NCI-H226 (cell line): ENCODE results near the gene STARD3NL.
"Not testable (repeated sequence)": the region's sequence is repeated elsewhere in the genome, so short reads cannot be mapped to it uniquely, and the experiment has no call there.

Experiments
- DNase-seq: peaks from one replicate; pipeline ENCODE4 v3.0.0-alpha.2; 2015

Gene STARD3NL

DNA sequence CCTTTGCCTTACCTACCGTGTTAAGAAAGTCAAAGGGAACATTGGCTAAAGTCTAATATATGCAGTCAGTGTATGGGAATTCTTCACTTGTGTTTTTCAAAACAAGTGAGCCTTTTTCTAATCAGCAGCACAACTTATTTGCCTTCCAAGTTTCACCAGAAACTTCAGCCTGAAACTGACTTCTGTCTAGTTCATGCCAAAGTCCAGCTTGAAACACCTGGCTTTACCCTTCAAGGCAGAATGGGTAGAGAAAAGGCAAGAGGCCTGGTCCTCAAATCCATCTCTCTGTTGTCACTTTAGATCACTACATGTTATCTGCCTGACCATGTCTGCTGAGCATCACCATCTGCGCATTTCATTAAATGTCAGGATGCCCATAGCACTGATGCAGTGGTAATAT, 92.4 kb downstream of the STARD3NL start:
- not testable (repeated sequence) for DNase-seq

DNA sequence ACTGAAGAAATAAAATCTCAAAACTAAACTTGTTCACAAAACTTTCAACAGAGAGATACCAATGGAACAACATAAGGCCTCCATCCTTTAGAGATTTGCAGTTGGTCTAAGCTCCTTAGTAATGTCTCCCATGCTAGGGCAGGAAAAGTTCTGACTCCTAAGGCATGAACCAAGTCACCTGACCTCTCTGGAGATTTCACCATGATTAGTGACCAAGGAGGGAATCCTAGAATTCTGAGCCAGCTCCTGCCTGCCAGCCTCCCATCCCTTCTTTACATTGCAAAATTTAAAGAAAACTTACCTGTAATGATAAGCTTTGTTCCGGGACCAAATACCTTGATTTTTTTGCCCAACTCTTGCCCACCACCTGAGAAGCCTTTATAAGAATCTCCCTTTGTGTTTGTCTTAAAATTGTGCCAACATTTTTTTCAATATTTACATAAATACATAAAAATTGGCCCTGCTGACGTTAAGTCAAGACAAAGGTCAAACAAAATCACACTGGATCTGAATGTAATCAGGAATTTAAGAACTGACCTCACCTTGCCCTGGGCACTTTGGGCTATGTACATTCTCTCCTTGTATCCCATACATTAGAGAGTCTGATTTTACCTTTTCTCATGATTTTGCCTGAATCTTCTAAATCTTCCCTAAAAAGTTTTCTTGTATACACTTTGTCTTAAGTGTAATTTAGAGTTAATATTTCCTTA, 95.4 kb downstream of the STARD3NL start, which contains the start of gene TARP:
Gene TARP (minus strand): TSS at position 351 of the 710 bp plus-strand sequence.
- DNase-seq: no peak

DNA sequence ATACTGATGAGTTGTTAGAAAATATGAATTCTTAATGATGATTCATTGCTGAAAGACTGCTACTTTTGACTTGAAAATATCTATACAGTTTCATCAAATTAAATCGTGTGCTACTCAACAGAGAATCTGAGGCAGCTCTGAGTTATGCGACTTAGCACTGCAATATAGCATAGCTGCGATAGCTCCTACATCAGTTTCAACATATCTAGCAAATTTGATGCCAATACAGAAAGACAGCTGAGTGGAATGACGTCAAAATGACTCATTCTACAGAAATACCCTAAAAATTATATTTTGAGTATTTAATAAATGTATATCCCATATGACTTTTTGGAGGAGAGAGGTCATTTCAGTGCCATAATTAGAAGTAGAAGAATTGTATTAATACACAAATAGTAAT, 96.4 kb downstream of the STARD3NL start:
- peak; percentile 22 for DNase-seq

DNA sequence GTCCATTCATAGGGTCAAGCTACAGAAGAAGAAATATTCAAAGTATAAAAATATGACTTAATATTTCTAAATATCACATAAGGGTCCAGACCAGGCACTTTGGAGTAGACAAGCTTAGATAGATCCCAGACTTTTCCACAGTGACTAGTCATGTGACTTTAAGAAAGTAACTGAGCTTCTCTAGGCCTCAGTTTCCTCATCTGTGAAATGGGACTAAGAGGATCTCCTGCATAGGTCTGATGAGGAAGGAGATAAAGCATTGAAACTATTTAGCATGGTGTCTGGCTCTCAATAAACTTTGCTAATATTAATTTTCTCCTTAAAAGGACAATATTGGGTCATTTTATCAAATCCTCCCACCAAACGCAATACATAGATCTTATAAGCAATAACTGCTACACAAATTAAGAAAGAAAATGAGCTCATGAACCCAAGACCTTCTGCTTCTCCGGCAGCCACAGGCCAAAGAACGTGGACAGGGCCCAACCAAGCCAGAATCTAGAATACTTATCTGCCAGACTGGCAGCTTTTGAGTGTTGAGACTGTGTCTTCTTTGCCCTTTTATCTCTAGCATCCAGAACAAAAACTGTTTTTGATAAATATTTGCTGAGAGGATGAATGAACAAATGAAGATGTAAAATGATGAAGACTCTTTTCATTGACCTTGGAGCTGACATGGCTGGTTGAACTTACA, 97.0 kb downstream of the STARD3NL start:
- DNase-seq: no peak

DNA sequence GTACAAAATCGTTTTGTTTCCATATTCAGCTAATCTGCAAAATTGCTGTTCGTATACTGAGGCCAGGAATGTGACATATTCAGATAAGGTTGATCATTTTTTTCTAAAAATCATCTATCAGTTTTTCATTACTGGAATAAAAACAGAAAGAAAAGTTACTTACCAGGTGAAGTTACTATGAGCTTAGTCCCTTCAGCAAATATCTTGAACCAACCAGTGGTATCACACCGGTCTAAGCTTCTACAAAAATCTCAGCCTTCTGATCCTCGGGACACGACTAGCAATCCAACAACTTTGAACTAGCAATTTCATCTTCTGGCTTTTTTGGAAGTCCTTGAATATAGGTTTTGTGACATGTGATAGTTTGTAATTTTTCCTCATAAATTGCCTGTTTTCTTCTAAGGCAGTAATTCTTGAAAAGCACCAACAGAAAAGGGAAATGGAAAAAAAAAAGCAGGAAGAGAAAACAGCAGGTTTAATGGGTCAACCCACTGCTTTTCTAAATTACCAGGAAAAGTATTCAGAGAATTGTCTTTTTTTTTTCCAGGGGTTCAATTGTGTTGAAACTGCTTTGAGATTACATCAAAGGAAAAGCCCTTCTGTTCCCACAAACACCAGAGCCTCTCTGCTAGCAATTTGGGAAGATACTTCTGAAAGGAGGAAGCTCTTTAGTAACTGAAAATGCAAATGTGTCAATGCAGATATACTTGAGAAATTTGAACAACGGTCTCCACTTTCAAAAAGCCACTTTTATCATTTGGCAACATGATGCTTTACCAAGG, 98.2 kb downstream of the STARD3NL start:
- no peak for DNase-seq

DNA sequence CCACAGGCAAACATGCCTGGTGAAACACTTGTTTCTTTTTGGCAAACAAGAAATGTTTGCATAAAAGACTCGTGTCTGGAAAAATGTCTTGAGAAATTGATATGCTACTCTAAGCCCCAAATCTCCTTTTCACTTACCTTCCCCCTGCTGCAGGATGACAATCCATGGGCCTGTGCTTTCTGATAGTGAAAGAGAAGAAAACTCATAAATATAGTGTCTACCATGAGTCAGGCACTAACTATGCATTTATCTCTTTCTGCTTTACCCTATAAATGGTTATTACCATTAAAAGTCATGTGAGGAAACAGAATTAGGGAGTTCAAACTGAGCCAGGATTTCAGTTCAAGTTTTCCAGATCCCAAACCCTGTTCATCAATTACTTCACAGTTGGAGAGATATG, 102.0 kb downstream of the STARD3NL start:
- no peak for DNase-seq
